ENCODE data around the gene STIMATE.

STIMATE gene

GRCh38 chr3:52787246-52787645, 110.1 kb downstream of the STIMATE start:
- H3K27ac ChIP-seq: no peak overlapping the region
- TF ChIP-seq ZFX (IDR thresholded peaks at IDR 0.05): no peak
- TF ChIP-seq, protein P1, sequence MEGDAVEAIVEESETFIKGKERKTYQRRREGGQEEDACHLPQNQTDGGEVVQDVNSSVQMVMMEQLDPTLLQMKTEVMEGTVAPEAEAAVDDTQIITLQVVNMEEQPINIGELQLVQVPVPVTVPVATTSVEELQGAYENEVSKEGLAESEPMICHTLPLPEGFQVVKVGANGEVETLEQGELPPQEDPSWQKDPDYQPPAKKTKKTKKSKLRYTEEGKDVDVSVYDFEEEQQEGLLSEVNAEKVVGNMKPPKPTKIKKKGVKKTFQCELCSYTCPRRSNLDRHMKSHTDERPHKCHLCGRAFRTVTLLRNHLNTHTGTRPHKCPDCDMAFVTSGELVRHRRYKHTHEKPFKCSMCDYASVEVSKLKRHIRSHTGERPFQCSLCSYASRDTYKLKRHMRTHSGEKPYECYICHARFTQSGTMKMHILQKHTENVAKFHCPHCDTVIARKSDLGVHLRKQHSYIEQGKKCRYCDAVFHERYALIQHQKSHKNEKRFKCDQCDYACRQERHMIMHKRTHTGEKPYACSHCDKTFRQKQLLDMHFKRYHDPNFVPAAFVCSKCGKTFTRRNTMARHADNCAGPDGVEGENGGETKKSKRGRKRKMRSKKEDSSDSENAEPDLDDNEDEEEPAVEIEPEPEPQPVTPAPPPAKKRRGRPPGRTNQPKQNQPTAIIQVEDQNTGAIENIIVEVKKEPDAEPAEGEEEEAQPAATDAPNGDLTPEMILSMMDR (conservative IDR thresholded peaks at IDR 0.05): no peak
